ENCODE measurements around the gene RPL6.
"Not testable (repeated sequence)": the region's sequence is repeated elsewhere in the genome, so short reads cannot be mapped to it uniquely, and the experiment has no call there.

Gene RPL6

DNA sequence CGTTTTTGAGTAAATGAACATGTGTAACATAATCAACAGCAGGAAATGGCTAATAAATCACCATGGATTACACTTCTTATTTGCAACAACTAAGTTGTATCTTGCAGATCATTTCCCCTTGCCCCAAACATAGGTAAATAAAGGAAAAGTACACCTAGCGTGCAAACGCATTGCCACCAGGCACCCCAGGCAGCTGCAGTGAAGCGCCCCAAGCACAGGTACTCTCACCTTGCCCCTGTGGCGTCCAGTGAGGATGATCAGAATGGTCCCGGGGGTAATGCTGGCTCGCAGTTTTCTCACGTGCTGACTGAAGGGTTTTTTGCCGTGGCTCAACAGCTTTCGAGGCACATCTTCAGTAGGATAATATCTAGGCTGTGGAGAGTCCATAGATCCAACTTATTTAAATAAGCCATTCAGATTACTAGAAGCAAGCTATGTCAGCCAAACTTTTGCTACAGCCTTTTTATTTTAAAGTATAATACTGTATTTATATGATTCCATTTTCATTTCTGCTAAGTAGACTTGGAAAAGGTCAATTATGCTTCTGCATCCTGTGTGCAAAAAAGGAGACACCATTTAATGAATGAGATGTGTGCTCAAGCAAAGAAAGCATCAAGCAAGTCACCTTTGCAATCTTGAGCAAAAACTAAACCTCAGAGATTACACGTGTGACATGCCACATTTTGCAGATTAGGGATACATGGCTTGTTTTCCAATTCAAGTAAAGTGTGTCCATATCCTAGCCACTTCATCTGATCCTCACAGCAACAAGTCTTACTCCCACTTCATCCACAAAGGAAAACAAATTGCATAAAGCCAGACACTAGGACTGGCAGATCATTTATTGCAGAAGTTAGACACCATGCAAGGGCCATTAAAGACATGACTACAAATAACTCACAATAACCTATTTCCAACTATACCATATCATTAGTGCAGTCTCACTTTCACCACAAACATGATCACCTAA lies 2.6 kb downstream of the RPL6 start:
- H3K36me3 ChIP-seq (ENCODE audit: insufficient read depth), result peaks cover 17% of the 10 kb centered on the region; the same call in 1 of the 2 replicates
- peaks cover 26% of the 10 kb centered on the region for H3K4me1 ChIP-seq (ENCODE audit: low read depth, poor library complexity, severe bottlenecking)
- no peaks in the 10 kb centered on the region for H4K20me1 ChIP-seq (ENCODE audit: insufficient read depth)
- no peak overlapping the region for H3K27ac ChIP-seq
- peak overlapping the region; percentile 97 for H3K4me2 ChIP-seq
- no peak overlapping the region for H2AFZ ChIP-seq (ENCODE audit: low read depth)
- no peak for TF ChIP-seq CTCF (conservative IDR thresholded peaks at IDR 0.05; ENCODE audit: low read depth, low read length)
- no peak overlapping the region for H3K4me3 ChIP-seq (IDR thresholded peaks at IDR 0.05; ENCODE audit: insufficient read depth, low read depth, low read length)
- no peaks in the 10 kb centered on the region for H3K27me3 ChIP-seq (ENCODE audit: insufficient read depth, low read depth)
- peaks cover 24% of the 10 kb centered on the region for H3K79me2 ChIP-seq (ENCODE audit: insufficient read depth, low read depth)
- H3K9ac ChIP-seq, result no peak overlapping the region

GRCh38 chr12:112401903-112402498 lies 7.4 kb downstream of the RPL6 start:
- no peaks in the 10 kb centered on the region for H4K20me1 ChIP-seq (ENCODE audit: insufficient read depth)
- H2AFZ ChIP-seq (ENCODE audit: low read depth), result no peak overlapping the region
- H3K9ac ChIP-seq, result no peak overlapping the region
- no peak overlapping the region for H3K4me2 ChIP-seq
- peaks cover 5% of the 10 kb centered on the region; the same call in 1 of the 2 replicates for H3K36me3 ChIP-seq (ENCODE audit: insufficient read depth)
- peaks cover 7% of the 10 kb centered on the region for H3K4me1 ChIP-seq (ENCODE audit: low read depth, poor library complexity, severe bottlenecking)
- TF ChIP-seq CTCF (conservative IDR thresholded peaks at IDR 0.05; ENCODE audit: low read depth, low read length), result no peak
- no peak overlapping the region for H3K4me3 ChIP-seq (IDR thresholded peaks at IDR 0.05; ENCODE audit: insufficient read depth, low read depth, low read length)
- no peak overlapping the region for H3K27ac ChIP-seq
- H3K27me3 ChIP-seq (ENCODE audit: insufficient read depth, low read depth), result no peaks in the 10 kb centered on the region
- peaks cover under 1% of the 10 kb centered on the region; the same call in 1 of the 2 replicates for H3K79me2 ChIP-seq (ENCODE audit: insufficient read depth, low read depth)

GRCh38 chr12:112401054-112401453 lies 8.4 kb downstream of the RPL6 start:
- Histone ChIP-seq H4K20me1 (ENCODE audit: insufficient read depth) (no peaks in the 10 kb centered on the region), H3K27me3 (ENCODE audit: insufficient read depth, low read depth) (no peaks in the 10 kb centered on the region), H3K27ac (no peak overlapping the region), H3K9ac (no peak overlapping the region), H3K4me1 (ENCODE audit: low read depth, poor library complexity, severe bottlenecking) (peaks cover 4% of the 10 kb centered on the region), H3K36me3 (ENCODE audit: insufficient read depth) (peaks cover 3% of the 10 kb centered on the region; the same call in 1 of the 2 replicates), H3K4me2 (no peak overlapping the region), H3K79me2 (ENCODE audit: insufficient read depth, low read depth) (no peaks in the 10 kb centered on the region), H2AFZ (ENCODE audit: low read depth) (no peak overlapping the region), H3K4me3 (IDR thresholded peaks at IDR 0.05; ENCODE audit: insufficient read depth, low read depth, low read length) (no peak overlapping the region)
- no peak for TF ChIP-seq CTCF (conservative IDR thresholded peaks at IDR 0.05; ENCODE audit: low read depth, low read length)

- no peak overlapping the region for H3K4me3 ChIP-seq (IDR thresholded peaks at IDR 0.05; ENCODE audit: insufficient read depth, low read depth, low read length)
- no peak for TF ChIP-seq CTCF (conservative IDR thresholded peaks at IDR 0.05; ENCODE audit: low read depth, low read length)
- H2AFZ ChIP-seq (ENCODE audit: low read depth), result no peak overlapping the region
- H3K36me3 ChIP-seq (ENCODE audit: insufficient read depth), result no peaks in the 10 kb centered on the region
- H3K4me2 ChIP-seq, result no peak overlapping the region
- H3K27me3 ChIP-seq (ENCODE audit: insufficient read depth, low read depth), result no peaks in the 10 kb centered on the region
- H3K4me1 ChIP-seq (ENCODE audit: low read depth, poor library complexity, severe bottlenecking), result no peaks in the 10 kb centered on the region
- H3K9ac ChIP-seq, result no peak overlapping the region
- no peaks in the 10 kb centered on the region for H3K79me2 ChIP-seq (ENCODE audit: insufficient read depth, low read depth)
- H3K27ac ChIP-seq, result no peak overlapping the region
- H4K20me1 ChIP-seq (ENCODE audit: insufficient read depth), result no peaks in the 10 kb centered on the region
Observed at GRCh38 chr12:112393328-112393727, 16.1 kb downstream of the RPL6 start.

- H3K4me1 ChIP-seq (ENCODE audit: low read depth, poor library complexity, severe bottlenecking), result peaks cover 14% of the 10 kb centered on the region
- H4K20me1 ChIP-seq (ENCODE audit: insufficient read depth); H3K4me2 ChIP-seq; H3K36me3 ChIP-seq (ENCODE audit: insufficient read depth); H3K9ac ChIP-seq; H3K27ac ChIP-seq; H3K4me3 ChIP-seq (IDR thresholded peaks at IDR 0.05; ENCODE audit: insufficient read depth, low read depth, low read length); H3K27me3 ChIP-seq (ENCODE audit: insufficient read depth, low read depth); H2AFZ ChIP-seq (ENCODE audit: low read depth); H3K79me2 ChIP-seq (ENCODE audit: insufficient read depth, low read depth): not testable (repeated sequence)
Observed at GRCh38 chr12:112389922-112390654, 19.3 kb downstream of the RPL6 start.
